ENCODE measurements around the gene MDFI.

The MDFI gene

GRCh38 chr6:41690541-41691330 lies 52.5 kb downstream of the MDFI start:
- no peaks in the 10 kb centered on the region for H3K9me3 ChIP-seq (ENCODE audit: low read depth, low read length)
- no peak for DNase-seq (ENCODE audit: low read depth, low spot score)
- H3K27ac ChIP-seq: no peak overlapping the region
- H3K9ac ChIP-seq (ENCODE audit: insufficient read length): no peak overlapping the region
- no peak for TF ChIP-seq POLR2AphosphoS5 (IDR thresholded peaks at IDR 0.05; ENCODE audit: borderline replicate concordance, low read depth, low read length)
- TF ChIP-seq FOXP2 (optimal IDR thresholded peaks at IDR 0.05; ENCODE audit: control extremely low read depth, extremely low read length, insufficient read depth): no peak
- TF ChIP-seq EZH2 (IDR thresholded peaks at IDR 0.05): no peak
- H3K4me3 ChIP-seq: no peak overlapping the region
- no peaks in the 10 kb centered on the region for H3K36me3 ChIP-seq (ENCODE audit: insufficient read depth, low read length)

- no peaks in the 10 kb centered on the region for H3K36me3 ChIP-seq (ENCODE audit: insufficient read depth, low read length)
- no peaks in the 10 kb centered on the region for H3K9me3 ChIP-seq (ENCODE audit: low read depth, low read length)
- no peak overlapping the region for H3K27ac ChIP-seq
- no peak overlapping the region for H3K4me3 ChIP-seq
- DNase-seq (ENCODE audit: low read depth, low spot score): no peak
- TF ChIP-seq POLR2AphosphoS5 (IDR thresholded peaks at IDR 0.05; ENCODE audit: borderline replicate concordance, low read depth, low read length) (no peak), FOXP2 (optimal IDR thresholded peaks at IDR 0.05; ENCODE audit: control extremely low read depth, extremely low read length, insufficient read depth) (no peak), EZH2 (IDR thresholded peaks at IDR 0.05) (no peak)
- no peak overlapping the region for H3K9ac ChIP-seq (ENCODE audit: insufficient read length)
These were observed 53.3 kb downstream of the MDFI start for GRCh38 chr6:41691426-41692079.

- H3K36me3 ChIP-seq (ENCODE audit: insufficient read depth, low read length): no peaks in the 10 kb centered on the region
- DNase-seq (ENCODE audit: low read depth, low spot score): no peak
- H3K9ac ChIP-seq (ENCODE audit: insufficient read length): no peak overlapping the region
- no peak overlapping the region for H3K27ac ChIP-seq
- H3K9me3 ChIP-seq (ENCODE audit: low read depth, low read length): no peaks in the 10 kb centered on the region
- H3K4me3 ChIP-seq: no peak overlapping the region
- TF ChIP-seq POLR2AphosphoS5 (IDR thresholded peaks at IDR 0.05; ENCODE audit: borderline replicate concordance, low read depth, low read length) (no peak), FOXP2 (optimal IDR thresholded peaks at IDR 0.05; ENCODE audit: control extremely low read depth, extremely low read length, insufficient read depth) (no peak), EZH2 (IDR thresholded peaks at IDR 0.05) (no peak)
These were observed 53.9 kb downstream of the MDFI start for GRCh38 chr6:41692080-41692675.

- H3K9ac ChIP-seq (ENCODE audit: insufficient read length): no peak overlapping the region
- H3K36me3 ChIP-seq (ENCODE audit: insufficient read depth, low read length): no peaks in the 10 kb centered on the region
- no peak overlapping the region for H3K27ac ChIP-seq
- TF ChIP-seq POLR2AphosphoS5 (IDR thresholded peaks at IDR 0.05; ENCODE audit: borderline replicate concordance, low read depth, low read length) (no peak), FOXP2 (optimal IDR thresholded peaks at IDR 0.05; ENCODE audit: control extremely low read depth, extremely low read length, insufficient read depth) (no peak), EZH2 (IDR thresholded peaks at IDR 0.05) (no peak)
- DNase-seq (ENCODE audit: low read depth, low spot score): no peak
- no peak overlapping the region for H3K4me3 ChIP-seq
- H3K9me3 ChIP-seq (ENCODE audit: low read depth, low read length): no peaks in the 10 kb centered on the region
These were observed 54.5 kb downstream of the MDFI start for GRCh38 chr6:41692730-41693129.

- Histone ChIP-seq H3K27ac (no peak overlapping the region), H3K9ac (ENCODE audit: insufficient read length) (no peak overlapping the region), H3K36me3 (ENCODE audit: insufficient read depth, low read length) (no peaks in the 10 kb centered on the region), H3K4me3 (no peak overlapping the region), H3K9me3 (ENCODE audit: low read depth, low read length) (no peaks in the 10 kb centered on the region)
- DNase-seq (ENCODE audit: low read depth, low spot score): no peak
- no peak for TF ChIP-seq FOXP2 (optimal IDR thresholded peaks at IDR 0.05; ENCODE audit: control extremely low read depth, extremely low read length, insufficient read depth)
- no peak for TF ChIP-seq EZH2 (IDR thresholded peaks at IDR 0.05)
- no peak for TF ChIP-seq POLR2AphosphoS5 (IDR thresholded peaks at IDR 0.05; ENCODE audit: borderline replicate concordance, low read depth, low read length)
These were observed 55.3 kb downstream of the MDFI start for GRCh38 chr6:41693281-41694240.

GRCh38 chr6:41694815-41695526 lies 56.7 kb downstream of the MDFI start:
- no peak overlapping the region for H3K27ac ChIP-seq
- no peaks in the 10 kb centered on the region for H3K9me3 ChIP-seq (ENCODE audit: low read depth, low read length)
- no peak for DNase-seq (ENCODE audit: low read depth, low spot score)
- no peak overlapping the region for H3K9ac ChIP-seq (ENCODE audit: insufficient read length)
- H3K4me3 ChIP-seq: no peak overlapping the region
- H3K36me3 ChIP-seq (ENCODE audit: insufficient read depth, low read length): no peaks in the 10 kb centered on the region
- TF ChIP-seq FOXP2 (optimal IDR thresholded peaks at IDR 0.05; ENCODE audit: control extremely low read depth, extremely low read length, insufficient read depth) (no peak), EZH2 (IDR thresholded peaks at IDR 0.05) (no peak), POLR2AphosphoS5 (IDR thresholded peaks at IDR 0.05; ENCODE audit: borderline replicate concordance, low read depth, low read length) (no peak)

- no peak for DNase-seq (ENCODE audit: low read depth, low spot score)
- Histone ChIP-seq H3K27ac (no peak overlapping the region), H3K36me3 (ENCODE audit: insufficient read depth, low read length) (no peaks in the 10 kb centered on the region), H3K9me3 (ENCODE audit: low read depth, low read length) (no peaks in the 10 kb centered on the region), H3K9ac (ENCODE audit: insufficient read length) (no peak overlapping the region), H3K4me3 (no peak overlapping the region)
- TF ChIP-seq FOXP2 (optimal IDR thresholded peaks at IDR 0.05; ENCODE audit: control extremely low read depth, extremely low read length, insufficient read depth) (no peak), POLR2AphosphoS5 (IDR thresholded peaks at IDR 0.05; ENCODE audit: borderline replicate concordance, low read depth, low read length) (no peak), EZH2 (IDR thresholded peaks at IDR 0.05) (no peak)
These were observed 57.6 kb downstream of the MDFI start for GRCh38 chr6:41695825-41696224.
